GM19463 (cell line): ENCODE results near the gene COL23A1.

Source experiments
- ATAC-seq: cut with Tn5 transposase; IDR thresholded peaks from one replicate; pipeline ENCODE4 v1.9.1; 2021; ENCODE audit warnings: mild to moderate bottlenecking, moderate library complexity; ENCODE audit not compliant: unreplicated experiment

COL23A1 gene

GRCh38 chr5:178350361-178351220 lies 239.6 kb downstream of the COL23A1 start:
- ATAC-seq = no peak

DNA sequence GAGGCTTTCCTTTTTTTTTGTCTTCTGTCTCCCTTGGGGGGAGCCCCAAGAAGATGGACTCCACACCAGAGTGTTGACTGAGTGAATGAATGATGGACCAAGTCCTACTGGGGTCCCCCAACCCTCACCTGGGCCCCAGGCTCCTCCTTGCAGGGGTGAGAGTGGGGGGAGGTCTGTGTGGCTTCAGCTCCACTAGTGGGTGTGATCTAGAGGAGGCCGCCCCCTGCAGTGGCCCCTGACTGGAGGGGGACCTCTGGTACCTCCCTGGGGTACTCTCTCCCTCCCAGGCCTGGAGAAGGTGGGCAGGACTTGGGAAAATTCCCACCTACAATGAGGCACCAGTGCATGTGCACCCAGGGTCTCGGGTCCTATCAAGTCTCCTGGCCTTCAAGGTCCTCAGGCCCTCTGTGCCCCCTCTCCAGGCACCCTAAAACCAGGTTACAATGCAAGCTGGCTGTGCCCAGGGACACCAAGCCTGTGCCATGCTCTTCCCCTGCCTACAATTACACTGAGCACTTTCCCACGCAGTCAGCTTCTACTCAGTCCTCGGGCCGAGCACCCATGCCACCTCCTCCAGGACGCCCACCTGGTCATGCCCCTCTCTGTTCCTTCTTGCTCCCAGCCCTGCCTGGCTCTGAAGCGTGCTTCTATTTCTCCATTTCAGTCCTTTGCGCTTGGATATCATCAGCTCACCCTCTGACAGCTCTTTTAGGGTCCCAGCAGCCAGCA lies 240.4 kb downstream of the COL23A1 start:
- ATAC-seq = no peak

GRCh38 chr5:178349075-178349511 lies 241.1 kb downstream of the COL23A1 start:
- ATAC-seq = no peak

- no peak for ATAC-seq
These were observed 241.7 kb downstream of the COL23A1 start for GRCh38 chr5:178348356-178349074.

GRCh38 chr5:178347956-178348355 lies 242.2 kb downstream of the COL23A1 start:
- no peak for ATAC-seq

DNA sequence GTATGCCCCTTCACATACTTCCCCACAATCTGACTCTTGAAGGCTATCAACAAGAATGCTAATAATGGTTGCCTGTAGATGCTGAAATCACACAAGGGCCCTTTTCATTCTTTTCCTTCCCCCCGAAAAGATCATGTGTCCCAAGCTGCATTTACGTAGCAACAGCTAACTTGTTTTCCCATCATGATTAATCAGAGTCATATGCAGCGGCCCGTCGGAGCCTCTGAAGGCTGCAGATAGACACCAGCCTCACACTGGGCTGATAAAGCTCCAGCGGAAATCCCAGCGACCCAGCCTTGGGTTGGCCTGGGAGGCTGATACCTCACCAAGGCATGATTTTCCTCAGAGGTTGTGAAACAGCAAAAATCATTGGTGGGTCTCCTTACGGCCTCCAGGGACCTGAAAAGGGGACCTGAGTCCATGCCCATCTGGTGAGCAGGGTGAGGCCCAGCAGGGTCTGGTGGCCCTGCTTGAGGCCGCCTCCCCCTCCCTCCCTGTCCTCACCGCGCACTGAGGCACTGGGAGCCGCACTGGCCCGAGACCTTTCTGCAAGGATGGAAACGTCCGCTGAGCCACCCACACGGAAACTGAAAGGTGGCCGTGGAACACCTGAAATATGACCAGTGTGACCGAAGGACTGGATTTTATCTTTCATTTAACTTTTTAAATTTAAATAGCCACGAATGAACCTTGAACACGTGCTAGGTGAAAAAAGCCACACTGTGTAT lies 243.4 kb downstream of the COL23A1 start:
- no peak for ATAC-seq

DNA sequence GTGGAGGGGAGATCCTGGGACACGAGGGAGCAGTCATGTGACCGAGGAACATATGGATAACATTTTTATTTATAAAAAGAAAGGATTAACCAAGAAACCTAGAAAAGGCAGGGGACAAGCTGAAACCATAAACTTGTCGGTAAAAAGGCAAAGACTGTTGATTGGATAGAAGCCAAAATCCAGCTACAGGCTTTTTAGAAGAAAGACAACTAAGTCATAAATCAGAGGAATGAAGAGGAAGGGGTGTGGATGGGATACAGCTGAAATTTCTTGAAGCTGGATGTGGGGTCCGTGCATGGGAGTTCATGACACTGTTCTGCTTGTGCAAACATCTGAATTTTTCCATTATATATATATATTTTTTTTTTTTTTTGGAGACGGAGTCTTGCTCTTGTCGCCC lies 246.9 kb downstream of the COL23A1 start:
- no peak for ATAC-seq

GRCh38 chr5:178341851-178342140 lies 248.4 kb downstream of the COL23A1 start:
- ATAC-seq = no peak

GRCh38 chr5:178341091-178341850 lies 248.9 kb downstream of the COL23A1 start:
- ATAC-seq = no peak

DNA sequence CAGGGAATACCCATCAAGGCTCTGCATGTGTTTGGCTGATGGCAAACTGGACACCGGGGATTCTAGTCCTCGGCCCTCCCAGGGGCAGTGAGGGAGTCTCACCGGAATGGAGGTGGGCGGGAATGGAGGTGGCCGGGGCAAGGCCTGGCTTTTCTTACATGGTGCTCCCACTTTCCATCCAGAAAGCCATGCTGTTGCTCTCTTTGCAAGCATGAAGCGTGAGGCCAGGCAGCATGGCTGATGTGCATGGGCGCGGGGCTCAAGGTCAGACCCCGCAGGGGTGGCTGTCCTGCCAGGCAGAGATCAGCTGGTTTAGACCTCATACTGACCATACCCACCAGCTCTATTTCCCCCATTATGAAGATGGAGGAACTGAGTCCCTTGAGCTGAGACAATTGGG lies 249.6 kb downstream of the COL23A1 start:
- ATAC-seq = no peak

- ATAC-seq = no peak
These were observed 250.0 kb downstream of the COL23A1 start for GRCh38 chr5:178340187-178340586.

DNA sequence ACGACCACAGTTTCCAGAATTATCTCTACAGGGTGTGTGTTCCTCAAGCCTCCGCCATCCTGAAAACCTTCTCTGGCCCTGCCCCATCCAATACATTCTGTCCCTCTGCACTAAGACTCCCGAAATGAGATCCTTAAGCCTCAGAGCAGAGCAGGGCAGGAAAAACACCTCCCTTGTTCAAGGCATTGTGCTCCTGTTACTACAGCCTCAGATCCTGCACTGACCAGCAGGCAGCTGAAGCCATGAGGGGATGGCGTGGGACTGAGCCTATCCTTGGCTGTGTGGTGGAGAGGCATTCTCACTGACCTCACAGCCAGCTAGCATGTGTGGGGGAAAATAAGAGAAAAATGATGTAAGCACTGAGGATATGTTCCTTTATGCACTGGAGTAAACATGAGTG lies 250.9 kb downstream of the COL23A1 start:
- ATAC-seq = no peak

- ATAC-seq = no peak
These were observed 251.4 kb downstream of the COL23A1 start for GRCh38 chr5:178338750-178339144.

GRCh38 chr5:178338126-178338749 lies 252.0 kb downstream of the COL23A1 start:
- no peak for ATAC-seq

- ATAC-seq = no peak
These were observed 252.9 kb downstream of the COL23A1 start for GRCh38 chr5:178337334-178337741.

DNA sequence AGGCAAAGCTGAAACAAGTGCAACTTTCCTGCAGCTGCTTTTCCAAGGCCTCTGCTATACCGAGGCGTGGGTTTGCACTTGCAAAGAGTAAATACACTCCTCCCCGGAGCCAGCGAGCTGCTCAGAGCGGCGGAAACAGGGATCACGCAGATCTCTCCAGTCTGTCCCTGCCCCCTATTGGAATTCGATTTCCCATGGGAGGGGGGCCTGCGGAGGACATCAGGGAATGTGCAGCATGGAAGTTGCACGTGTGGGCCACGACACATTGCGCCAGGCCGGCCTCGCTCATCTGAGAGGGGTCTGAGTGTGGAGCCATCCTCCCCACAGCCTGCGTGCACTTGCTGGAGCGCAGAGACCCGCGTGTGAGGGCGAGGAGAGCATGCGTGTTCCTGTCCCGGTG lies 253.3 kb downstream of the COL23A1 start:
- no peak for ATAC-seq

DNA sequence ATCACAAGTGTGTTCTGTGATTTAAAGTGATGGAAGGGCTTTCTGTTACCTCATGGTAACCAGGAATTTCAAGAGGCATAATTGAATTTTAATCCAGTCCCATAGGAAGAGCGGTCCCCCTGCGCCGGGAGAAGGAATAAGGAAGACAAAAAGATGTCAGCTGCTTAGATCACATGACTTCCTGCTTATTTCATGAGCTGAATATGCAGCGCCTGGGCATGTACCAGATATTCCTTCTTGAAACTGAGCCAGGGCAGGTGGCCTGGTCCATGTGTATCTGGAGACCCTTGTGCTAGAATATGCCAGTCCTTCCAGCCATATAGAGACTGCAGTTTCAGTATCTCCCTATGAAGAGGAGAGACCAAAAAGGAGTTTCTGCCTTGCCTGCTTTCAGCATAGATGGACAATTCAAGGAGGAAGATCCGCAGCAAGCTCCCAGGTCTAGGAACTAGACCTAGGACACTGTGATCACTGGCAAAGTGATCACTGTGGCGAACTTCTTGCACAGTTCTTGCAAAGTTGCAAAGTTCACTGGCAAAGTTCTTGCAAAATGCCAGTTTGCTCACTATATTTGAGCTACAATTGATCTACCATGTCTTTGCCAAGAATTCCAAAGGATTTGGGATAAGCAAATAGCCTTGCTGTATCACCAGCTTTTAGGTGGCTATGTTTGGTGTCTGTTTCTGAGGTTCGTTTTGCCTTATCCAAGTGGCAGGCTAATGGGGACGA lies 254.7 kb downstream of the COL23A1 start:
- ATAC-seq = no peak

DNA sequence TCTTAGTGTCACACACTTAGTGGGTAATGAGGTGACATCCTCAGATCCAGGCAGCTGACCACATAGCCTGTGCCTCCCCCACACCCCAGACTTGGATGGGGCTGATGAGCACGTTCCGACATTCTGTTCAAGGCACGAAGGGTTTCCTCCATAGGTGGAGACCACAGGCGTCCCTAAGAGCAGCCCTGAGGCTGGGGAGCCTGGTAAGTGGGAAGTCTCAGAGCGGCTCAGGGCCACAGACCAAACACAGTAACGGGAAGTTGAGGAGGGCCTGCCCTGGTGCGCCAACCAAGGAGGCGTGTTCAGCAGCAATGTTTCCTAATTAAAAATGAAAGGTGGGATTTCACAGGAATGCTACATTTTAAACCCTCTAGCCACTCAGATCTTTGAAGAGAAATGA lies 255.3 kb downstream of the COL23A1 start:
- no peak for ATAC-seq

DNA sequence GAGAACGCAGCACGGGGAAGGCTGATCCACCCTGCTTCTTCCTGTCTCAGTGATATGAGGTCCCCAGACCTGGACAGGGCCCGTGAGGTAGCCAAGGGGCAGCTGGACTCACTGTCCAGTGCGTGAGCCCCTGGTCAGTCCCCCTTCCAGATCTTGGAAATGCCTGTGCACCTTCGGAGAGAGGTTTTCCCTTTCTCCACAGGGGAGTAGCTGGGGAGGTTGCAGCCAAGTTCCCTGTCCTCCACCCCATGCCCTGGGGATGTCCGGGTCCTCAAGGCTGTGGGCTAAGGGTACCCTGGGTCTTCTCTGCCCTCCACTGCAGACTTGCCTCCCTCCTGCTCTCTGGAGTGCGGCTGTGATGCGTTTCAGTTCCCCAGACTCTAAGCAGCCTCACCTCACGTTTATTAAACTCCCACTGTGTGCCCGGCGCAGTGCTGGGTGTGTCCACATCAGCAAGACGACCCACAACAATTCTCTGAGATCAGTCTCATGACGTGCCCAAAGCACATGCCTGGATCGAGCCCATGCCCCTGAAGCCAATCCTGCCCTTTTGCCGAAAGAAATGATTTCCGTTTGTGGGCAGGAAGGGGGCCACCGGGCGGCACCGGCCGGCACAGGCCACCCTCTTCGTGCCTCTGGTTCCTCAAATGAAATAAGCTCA lies 256.2 kb downstream of the COL23A1 start:
- no peak for ATAC-seq
